RWPE1 (cell line): Measurements from ENCODE around the gene KAZN.
A peak's percentile ranks its signal among the peaks of the same experiment; 100 is the strongest.

Source experiments
- CTCF ChIA-PET: fragments of 350-600 bp; sonication (Branson Sonifier 250); formaldehyde crosslinking; extraction: SDS; loops from one replicate; lab custom pipeline; 2021; lab: Yijun Ruan, JAX
- POLR2A ChIA-PET: fragments of 400-600 bp; formaldehyde crosslinking; extraction: SDS; loops from one replicate; lab custom pipeline; 2020; ENCODE audit warnings: antibody characterized with exemption; ENCODE audit not compliant: low non-redundant PET; lab: Yijun Ruan, JAX
- DNase-seq: peaks from one replicate; pipeline ENCODE4 v3.0.0; 2012; ENCODE audit warnings: low spot score
- H3K27ac ChIP-seq: fragments of 450-650 bp; 2 replicates; pipeline ENCODE4 v1.5.1; 2017
- TF ChIP-seq, protein P1 (sequence below): fragments of 450-650 bp; conservative IDR thresholded peaks from 2 replicates; pipeline ENCODE4 v1.5.1; 2017; ENCODE audit warnings: low read depth, mild to moderate bottlenecking

Gene KAZN

DNA sequence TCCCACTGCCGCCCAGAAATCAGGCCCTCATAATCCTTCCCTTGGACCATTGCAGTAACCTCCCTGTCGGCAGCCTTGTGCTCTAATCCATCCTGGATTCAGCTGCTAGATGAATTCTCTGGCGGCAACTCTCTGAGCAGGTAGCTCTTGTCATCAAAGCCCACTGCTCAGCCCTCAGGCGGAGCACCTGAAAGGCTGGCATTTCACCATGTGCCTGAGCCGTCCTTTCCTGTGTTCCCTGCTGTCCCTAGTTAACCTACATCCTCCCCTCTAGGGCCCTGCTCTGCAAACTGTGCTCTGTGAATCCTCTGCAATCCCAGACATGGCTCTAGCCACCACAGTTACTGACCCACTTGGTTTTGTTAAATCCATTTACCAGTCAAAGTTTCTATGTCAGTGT lies 118.0 kb downstream of the KAZN start:
- ChIA-PET CTCF (no interaction called here), POLR2A (no interaction called here)
- no peak for DNase-seq
- no peak overlapping the region for H3K27ac ChIP-seq
- TF ChIP-seq, protein P1, sequence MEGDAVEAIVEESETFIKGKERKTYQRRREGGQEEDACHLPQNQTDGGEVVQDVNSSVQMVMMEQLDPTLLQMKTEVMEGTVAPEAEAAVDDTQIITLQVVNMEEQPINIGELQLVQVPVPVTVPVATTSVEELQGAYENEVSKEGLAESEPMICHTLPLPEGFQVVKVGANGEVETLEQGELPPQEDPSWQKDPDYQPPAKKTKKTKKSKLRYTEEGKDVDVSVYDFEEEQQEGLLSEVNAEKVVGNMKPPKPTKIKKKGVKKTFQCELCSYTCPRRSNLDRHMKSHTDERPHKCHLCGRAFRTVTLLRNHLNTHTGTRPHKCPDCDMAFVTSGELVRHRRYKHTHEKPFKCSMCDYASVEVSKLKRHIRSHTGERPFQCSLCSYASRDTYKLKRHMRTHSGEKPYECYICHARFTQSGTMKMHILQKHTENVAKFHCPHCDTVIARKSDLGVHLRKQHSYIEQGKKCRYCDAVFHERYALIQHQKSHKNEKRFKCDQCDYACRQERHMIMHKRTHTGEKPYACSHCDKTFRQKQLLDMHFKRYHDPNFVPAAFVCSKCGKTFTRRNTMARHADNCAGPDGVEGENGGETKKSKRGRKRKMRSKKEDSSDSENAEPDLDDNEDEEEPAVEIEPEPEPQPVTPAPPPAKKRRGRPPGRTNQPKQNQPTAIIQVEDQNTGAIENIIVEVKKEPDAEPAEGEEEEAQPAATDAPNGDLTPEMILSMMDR = no peak

DNA sequence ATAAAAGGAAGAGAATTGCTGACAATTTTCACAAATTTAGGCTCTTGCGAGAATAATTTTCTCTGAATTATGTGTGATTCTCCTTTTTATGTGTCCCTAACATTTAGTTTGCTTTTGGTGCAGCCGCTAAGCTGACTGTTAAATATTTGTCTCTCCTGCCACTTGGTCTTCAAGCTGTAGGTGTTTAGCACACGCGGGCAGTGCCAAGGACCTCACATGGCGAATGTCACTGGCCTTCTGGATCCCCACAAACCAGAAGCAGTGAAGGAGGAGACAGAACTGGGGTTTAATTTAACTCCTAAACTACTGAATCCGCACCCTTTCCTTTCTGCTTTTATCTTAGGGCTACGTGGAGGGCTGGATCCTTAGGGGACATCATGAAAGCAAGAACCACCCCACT lies 120.0 kb downstream of the KAZN start:
- H3K27ac ChIP-seq = no peak overlapping the region
- ChIA-PET CTCF (no interaction called here), POLR2A (no interaction called here)
- DNase-seq = no peak
- TF ChIP-seq, protein P1 = no peak

DNA sequence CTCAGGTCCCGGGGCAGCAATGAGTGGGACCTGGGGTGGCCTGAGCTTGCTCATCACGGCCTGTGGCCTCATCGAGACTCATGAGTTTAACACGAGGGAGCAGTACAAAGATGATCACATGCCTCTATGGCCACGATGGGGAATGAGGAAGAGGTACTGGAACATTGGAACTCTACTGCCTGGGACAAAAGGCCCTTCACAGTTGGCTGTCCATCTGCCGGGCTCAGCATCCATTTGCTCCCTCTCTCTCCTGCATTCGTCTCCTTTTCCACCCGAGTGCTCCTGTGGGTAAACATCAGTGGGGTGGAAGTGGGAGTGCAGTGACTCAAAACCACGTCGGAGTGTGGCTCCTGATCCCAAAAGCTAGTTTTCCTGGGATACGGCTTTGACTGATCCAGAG lies 124.9 kb downstream of the KAZN start:
- no peak overlapping the region for H3K27ac ChIP-seq
- ChIA-PET CTCF (no interaction called here), POLR2A (no interaction called here)
- TF ChIP-seq, protein P1 = no peak
- DNase-seq = no peak

DNA sequence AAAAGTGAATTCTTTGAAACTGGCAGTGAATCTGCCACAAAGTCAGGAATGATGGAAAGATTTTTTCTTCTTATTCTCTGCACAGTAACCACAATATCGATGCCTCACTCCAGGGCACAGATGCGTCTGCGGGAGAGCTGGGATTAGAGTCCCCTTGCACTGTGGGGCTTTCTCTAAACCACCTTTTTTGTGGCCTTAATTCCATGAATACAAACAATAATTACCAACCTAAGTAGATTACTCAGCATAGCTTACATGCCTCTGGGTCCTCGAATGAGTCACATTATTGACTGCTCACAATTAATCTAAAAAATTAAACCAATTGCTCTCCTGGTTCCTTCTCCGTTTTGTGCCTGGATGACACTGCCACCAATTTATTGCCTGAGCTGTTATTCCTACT lies 125.8 kb downstream of the KAZN start:
- peak; percentile 35 for DNase-seq
- POLR2A ChIA-PET = no interaction called here
- CTCF ChIA-PET = no interaction called here
- TF ChIP-seq, protein P1 = no peak
- H3K27ac ChIP-seq = no peak overlapping the region

DNA sequence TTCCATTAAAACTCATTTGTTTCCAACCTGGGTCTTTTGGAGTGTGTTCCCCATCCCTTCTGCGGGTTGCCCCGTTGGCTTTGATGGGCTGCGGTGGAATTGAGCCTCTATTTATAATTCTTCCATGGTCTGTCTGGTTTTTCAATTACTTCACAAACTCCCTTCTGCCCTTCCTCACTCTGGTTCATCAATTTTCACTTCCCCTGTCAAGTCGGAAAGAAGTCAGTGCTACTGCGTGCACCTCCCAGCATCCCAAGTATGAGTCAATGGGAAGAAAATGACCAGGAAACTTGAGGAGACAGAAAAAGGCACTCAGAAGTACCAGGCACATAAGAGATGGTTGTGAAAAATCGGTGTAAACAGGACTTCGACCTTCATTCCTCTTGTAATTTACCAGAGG lies 126.2 kb downstream of the KAZN start:
- TF ChIP-seq, protein P1 = no peak
- POLR2A ChIA-PET = no interaction called here
- DNase-seq = no peak
- CTCF ChIA-PET = interaction anchor here (0.6 kb wide), 1 partner anchor 96 kb away, joined by 3 read pairs; no protein-coding TSS in a partner anchor
- H3K27ac ChIP-seq = no peak overlapping the region

DNA sequence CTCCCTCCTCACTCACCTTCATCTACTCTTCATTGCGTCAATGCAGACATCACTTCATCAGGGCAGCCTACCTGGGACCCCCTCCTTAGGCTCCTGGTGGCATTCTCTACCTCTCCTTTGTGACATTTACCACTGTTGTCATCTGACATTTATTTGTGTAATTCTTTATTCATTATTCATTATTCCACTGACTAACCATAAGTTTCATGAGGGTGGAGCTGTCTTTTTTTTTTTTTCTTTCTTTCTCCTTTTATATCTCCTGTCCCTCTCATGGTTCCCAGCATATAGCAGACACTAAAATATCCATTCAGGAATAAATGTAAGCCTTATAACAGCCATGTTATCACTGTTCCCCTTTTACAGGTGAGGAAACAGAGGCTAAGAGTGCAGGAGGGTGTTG lies 126.8 kb downstream of the KAZN start:
- ChIA-PET CTCF (interaction anchor here (0.6 kb wide), 1 partner anchor 96 kb away, joined by 3 read pairs; no protein-coding TSS in a partner anchor), POLR2A (no interaction called here)
- TF ChIP-seq, protein P1 = no peak
- DNase-seq = no peak
- no peak overlapping the region for H3K27ac ChIP-seq

DNA sequence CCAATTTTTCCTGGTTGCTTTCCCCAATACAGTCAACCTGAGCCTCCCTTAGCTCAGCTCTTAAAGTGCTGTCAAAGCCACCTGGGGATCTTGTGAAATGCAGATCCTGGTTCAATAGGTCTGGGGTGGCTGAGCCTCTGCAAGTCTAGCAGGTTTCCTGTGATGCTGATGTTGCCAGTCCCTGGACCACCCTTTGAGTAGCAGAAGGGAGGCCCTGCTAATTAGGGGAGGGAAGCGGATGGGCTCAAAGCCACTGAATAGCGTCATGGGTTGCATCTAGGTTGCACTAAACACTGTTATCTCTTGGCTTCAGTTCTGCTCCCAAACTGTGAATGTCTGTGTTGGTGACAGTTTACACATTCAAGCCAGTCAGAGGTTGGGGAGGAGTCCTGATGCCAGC lies 127.2 kb downstream of the KAZN start:
- TF ChIP-seq, protein P1 = no peak
- no peak overlapping the region for H3K27ac ChIP-seq
- DNase-seq = no peak
- POLR2A ChIA-PET = no interaction called here
- CTCF ChIA-PET = no interaction called here
